ENCODE measurements around the gene RNF111. TPM values are rescaled to one million over a fixed set of nuclear protein-coding genes. Genes with fewer than 3 reads are reported as not detected.
"Not testable (repeated sequence)": the region's sequence is repeated elsewhere in the genome, so short reads cannot be mapped to it uniquely, and the experiment has no call there.

Gene RNF111
- polyA plus RNA-seq, 4 donors: 36.2 to 47.6 (median 42.3) TPM

- no peak for DNase-seq (ENCODE audit: low read depth in 4 of 4, low spot score in 2 of 4)
Measured at GRCh38 chr15:58999694-59000093, 12.2 kb downstream of the RNF111 start.

- DNase-seq (ENCODE audit: low read depth in 4 of 4, low spot score in 2 of 4): not testable (repeated sequence)
Measured at GRCh38 chr15:59000251-59000650, 12.8 kb downstream of the RNF111 start.

GRCh38 chr15:59001946-59002345 lies 14.5 kb downstream of the RNF111 start:
- DNase-seq (ENCODE audit: low read depth in 4 of 4, low spot score in 2 of 4): no peak

GRCh38 chr15:59002418-59002859 lies 15.0 kb downstream of the RNF111 start:
- no peak for DNase-seq (ENCODE audit: low read depth in 4 of 4, low spot score in 2 of 4)

GRCh38 chr15:59005579-59005978 lies 18.1 kb downstream of the RNF111 start:
- no peak for DNase-seq (ENCODE audit: low read depth in 4 of 4, low spot score in 2 of 4)

- no peak for DNase-seq (ENCODE audit: low read depth in 4 of 4, low spot score in 2 of 4)
Measured at GRCh38 chr15:59008086-59008485, 20.6 kb downstream of the RNF111 start.

GRCh38 chr15:59011262-59011952 lies 23.9 kb downstream of the RNF111 start:
- no peak for DNase-seq (ENCODE audit: low read depth in 4 of 4, low spot score in 2 of 4)

GRCh38 chr15:59013246-59013873 lies 25.9 kb downstream of the RNF111 start:
- no peak for DNase-seq (ENCODE audit: low read depth in 4 of 4, low spot score in 2 of 4)

- DNase-seq (ENCODE audit: low read depth in 4 of 4, low spot score in 2 of 4): no peak
Measured at GRCh38 chr15:59014068-59014467, 26.6 kb downstream of the RNF111 start.

GRCh38 chr15:59017449-59017848 lies 30.0 kb downstream of the RNF111 start:
- no peak for DNase-seq (ENCODE audit: low read depth in 4 of 4, low spot score in 2 of 4)

GRCh38 chr15:59018833-59019232 lies 31.4 kb downstream of the RNF111 start:
- no peak for DNase-seq (ENCODE audit: low read depth in 4 of 4, low spot score in 2 of 4)

- no peak for DNase-seq (ENCODE audit: low read depth in 4 of 4, low spot score in 2 of 4)
Measured at GRCh38 chr15:59020322-59020721, 32.9 kb downstream of the RNF111 start.

GRCh38 chr15:59022188-59022587 lies 34.7 kb downstream of the RNF111 start:
- no peak for DNase-seq (ENCODE audit: low read depth in 4 of 4, low spot score in 2 of 4)

GRCh38 chr15:59026207-59026606 lies 38.7 kb downstream of the RNF111 start:
- DNase-seq (ENCODE audit: low read depth in 4 of 4, low spot score in 2 of 4): no peak

GRCh38 chr15:59028387-59028955 lies 41.0 kb downstream of the RNF111 start:
- no peak for DNase-seq (ENCODE audit: low read depth in 4 of 4, low spot score in 2 of 4)

GRCh38 chr15:59029554-59029953 lies 42.1 kb downstream of the RNF111 start:
- no peak for DNase-seq (ENCODE audit: low read depth in 4 of 4, low spot score in 2 of 4)

GRCh38 chr15:59035201-59035600 lies 47.7 kb downstream of the RNF111 start:
- no peak for DNase-seq (ENCODE audit: low read depth in 4 of 4, low spot score in 2 of 4)

- DNase-seq (ENCODE audit: low read depth in 4 of 4, low spot score in 2 of 4): no peak
Measured at GRCh38 chr15:59039225-59039624, 51.8 kb downstream of the RNF111 start.

- no peak for DNase-seq (ENCODE audit: low read depth in 4 of 4, low spot score in 2 of 4)
Measured at GRCh38 chr15:59042041-59042440, 54.6 kb downstream of the RNF111 start.

GRCh38 chr15:59048897-59049296 lies 61.4 kb downstream of the RNF111 start:
- DNase-seq (ENCODE audit: low read depth in 4 of 4, low spot score in 2 of 4): no peak

GRCh38 chr15:59051873-59052861 lies 64.7 kb downstream of the RNF111 start:
- DNase-seq (ENCODE audit: low read depth in 4 of 4, low spot score in 2 of 4): no peak
